ENCODE results near the gene KCNK1.

- TF ChIP-seq CTCF (IDR thresholded peaks at IDR 0.05) (no peak), POLR2A (IDR thresholded peaks at IDR 0.05) (no peak)
These were observed 11.6 kb downstream of the KCNK1 start for GRCh38 chr1:233625510-233625981.
